ENCODE results near the gene BACE2. TPM values are rescaled to one million over a fixed set of nuclear protein-coding genes. Genes with fewer than 3 reads are reported as not detected.
"Not testable (repeated sequence)": the region's sequence is repeated elsewhere in the genome, so short reads cannot be mapped to it uniquely, and the experiment has no call there.

The BACE2 gene
- total RNA-seq, 2 donors from 2014 or later, result 9.1 to 16.7 TPM

DNA sequence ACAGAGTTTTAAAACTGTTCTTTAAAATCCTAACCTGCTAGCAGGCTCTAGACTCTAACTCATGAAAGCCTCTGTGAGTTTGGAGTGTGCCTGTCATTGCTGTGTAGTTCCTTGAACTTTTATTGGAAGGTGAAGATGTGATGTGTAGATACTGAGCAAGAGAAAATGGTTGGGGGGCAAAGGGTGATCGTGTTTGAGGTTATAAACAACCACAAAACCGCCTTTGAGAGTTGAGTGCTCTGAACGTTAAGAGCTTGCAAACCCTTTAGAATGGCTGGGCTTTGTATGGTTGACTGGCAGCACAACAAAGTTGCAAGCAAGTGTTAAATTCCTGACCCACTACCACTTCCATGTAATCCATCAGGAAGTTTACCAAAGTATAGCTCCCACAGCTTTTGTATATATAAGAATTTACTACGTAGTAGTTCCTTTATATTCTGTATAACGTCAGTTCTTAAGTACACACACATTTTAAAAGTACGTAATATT lies 19.6 kb downstream of the BACE2 start:
- Histone ChIP-seq H3K9me3 (ENCODE audit: control insufficient read depth, low read length) (peaks cover 13% of the 10 kb centered on the region), H3K27ac (ENCODE audit: low read depth, low read length) (no peak overlapping the region), H3K4me1 (ENCODE audit: control insufficient read depth, insufficient read depth, low read length) (no peaks in the 10 kb centered on the region), H3K27me3 (ENCODE audit: control insufficient read depth, insufficient read depth, low read length, poor library complexity, severe bottlenecking) (no peaks in the 10 kb centered on the region), H3K9ac (ENCODE audit: extremely low read depth, low read length, poor library complexity, severe bottlenecking) (no peak overlapping the region), H3K4me3 (ENCODE audit: low read length) (no peak overlapping the region), H3K36me3 (ENCODE audit: control insufficient read depth, insufficient read depth, low read length) (no peaks in the 10 kb centered on the region)
- no peak for DNase-seq
- TF ChIP-seq CTCF (conservative IDR thresholded peaks at IDR 0.05), result no peak
- peaks cover 2% of the 10 kb centered on the region for H3K36me3 Mint-ChIP-seq (ENCODE audit: low read depth)
- H3K27ac Mint-ChIP-seq, result no peak overlapping the region
- WGBS, 2 experiments (ENCODE audit: insufficient coverage in 1 of 2, insufficient read length in 1 of 2), result 86 to 90% methylated on average over 2 to 6 of the region's 6 CpGs
- peaks cover 13% of the 10 kb centered on the region for H3K9me3 Mint-ChIP-seq
- no peaks in the 10 kb centered on the region for H3K4me1 Mint-ChIP-seq
- H3K27me3 Mint-ChIP-seq (ENCODE audit: insufficient read depth), result no peaks in the 10 kb centered on the region
- H3K4me3 Mint-ChIP-seq, result no peak overlapping the region

GRCh38 chr21:41188486-41189149 lies 20.7 kb downstream of the BACE2 start:
- peaks cover 7% of the 10 kb centered on the region for H3K9me3 ChIP-seq (ENCODE audit: control insufficient read depth, low read length)
- H3K9ac ChIP-seq (ENCODE audit: extremely low read depth, low read length, poor library complexity, severe bottlenecking), result no peak overlapping the region
- H3K27me3 Mint-ChIP-seq (ENCODE audit: insufficient read depth), result no peaks in the 10 kb centered on the region
- peak; percentile 24 for DNase-seq
- peaks cover 2% of the 10 kb centered on the region for H3K36me3 Mint-ChIP-seq (ENCODE audit: low read depth)
- no peak overlapping the region for H3K4me3 Mint-ChIP-seq
- H3K27me3 ChIP-seq (ENCODE audit: control insufficient read depth, insufficient read depth, low read length, poor library complexity, severe bottlenecking), result no peaks in the 10 kb centered on the region
- no peaks in the 10 kb centered on the region for H3K4me1 ChIP-seq (ENCODE audit: control insufficient read depth, insufficient read depth, low read length)
- no peak for TF ChIP-seq CTCF (conservative IDR thresholded peaks at IDR 0.05)
- H3K9me3 Mint-ChIP-seq, result peaks cover 9% of the 10 kb centered on the region
- no peaks in the 10 kb centered on the region for H3K36me3 ChIP-seq (ENCODE audit: control insufficient read depth, insufficient read depth, low read length)
- WGBS, 2 experiments (ENCODE audit: insufficient coverage in 1 of 2, insufficient read length in 1 of 2), result 88 to 95% methylated on average over 4 to 6 of the region's 6 CpGs
- H3K4me1 Mint-ChIP-seq, result no peaks in the 10 kb centered on the region
- no peak overlapping the region for H3K27ac Mint-ChIP-seq
- H3K4me3 ChIP-seq (ENCODE audit: low read length), result no peak overlapping the region
- no peak overlapping the region for H3K27ac ChIP-seq (ENCODE audit: low read depth, low read length)

GRCh38 chr21:41189150-41189745 lies 21.3 kb downstream of the BACE2 start:
- Mint-ChIP-seq H3K36me3 (ENCODE audit: low read depth) (peaks cover 2% of the 10 kb centered on the region), H3K4me3 (no peak overlapping the region), H3K27me3 (ENCODE audit: insufficient read depth) (no peaks in the 10 kb centered on the region), H3K9me3 (peaks cover 9% of the 10 kb centered on the region), H3K4me1 (no peaks in the 10 kb centered on the region), H3K27ac (no peak overlapping the region)
- no peaks in the 10 kb centered on the region for H3K4me1 ChIP-seq (ENCODE audit: control insufficient read depth, insufficient read depth, low read length)
- WGBS, 2 experiments (ENCODE audit: insufficient coverage in 1 of 2, insufficient read length in 1 of 2), result 89 to 90% methylated on average over 1 of the region's 1 CpG
- TF ChIP-seq CTCF (conservative IDR thresholded peaks at IDR 0.05), result no peak
- H3K27ac ChIP-seq (ENCODE audit: low read depth, low read length), result no peak overlapping the region
- no peaks in the 10 kb centered on the region for H3K36me3 ChIP-seq (ENCODE audit: control insufficient read depth, insufficient read depth, low read length)
- H3K27me3 ChIP-seq (ENCODE audit: control insufficient read depth, insufficient read depth, low read length, poor library complexity, severe bottlenecking), result no peaks in the 10 kb centered on the region
- H3K9ac ChIP-seq (ENCODE audit: extremely low read depth, low read length, poor library complexity, severe bottlenecking), result no peak overlapping the region
- peaks cover 7% of the 10 kb centered on the region for H3K9me3 ChIP-seq (ENCODE audit: control insufficient read depth, low read length)
- no peak overlapping the region for H3K4me3 ChIP-seq (ENCODE audit: low read length)
- DNase-seq, result no peak

GRCh38 chr21:41192552-41192951 lies 24.6 kb downstream of the BACE2 start:
- H3K36me3 Mint-ChIP-seq (ENCODE audit: low read depth); H3K9me3 Mint-ChIP-seq; H3K4me1 ChIP-seq (ENCODE audit: control insufficient read depth, insufficient read depth, low read length); H3K4me3 ChIP-seq (ENCODE audit: low read length); H3K27ac ChIP-seq (ENCODE audit: low read depth, low read length); H3K27ac Mint-ChIP-seq; H3K4me1 Mint-ChIP-seq; H3K9me3 ChIP-seq (ENCODE audit: control insufficient read depth, low read length); H3K9ac ChIP-seq (ENCODE audit: extremely low read depth, low read length, poor library complexity, severe bottlenecking); H3K27me3 ChIP-seq (ENCODE audit: control insufficient read depth, insufficient read depth, low read length, poor library complexity, severe bottlenecking); H3K4me3 Mint-ChIP-seq; H3K36me3 ChIP-seq (ENCODE audit: control insufficient read depth, insufficient read depth, low read length); DNase-seq; H3K27me3 Mint-ChIP-seq (ENCODE audit: insufficient read depth): not testable (repeated sequence)
- 92 to 96% methylated on average over 4 of the region's 4 CpGs for WGBS, 2 experiments (ENCODE audit: insufficient coverage in 1 of 2, insufficient read length in 1 of 2)

Data from endodermal cell (in vitro differentiated cells).